ENCODE measurements around the gene AGAP3. TPM values are rescaled to one million over a fixed set of nuclear protein-coding genes. Genes with fewer than 3 reads are reported as not detected.

The AGAP3 gene
- total RNA-seq, 4 donors from 2014 or later: 34.6 to 53.0 (median 47.9) TPM

GRCh38 chr7:151091003-151091402 lies 4.7 kb downstream of the AGAP3 start:
- DNase-seq (ENCODE audit: low spot score): no peak
- ATAC-seq (ENCODE audit: low FRiP score): no peak
- TF ChIP-seq CTCF (IDR thresholded peaks at IDR 0.05): no peak

GRCh38 chr7:151091431-151091830 lies 5.2 kb downstream of the AGAP3 start:
- TF ChIP-seq CTCF (IDR thresholded peaks at IDR 0.05): no peak
- ATAC-seq (ENCODE audit: low FRiP score) (no peak), DNase-seq (ENCODE audit: low spot score) (no peak)

- no peak for ATAC-seq (ENCODE audit: low FRiP score)
- no peak for DNase-seq (ENCODE audit: low spot score)
- TF ChIP-seq CTCF (IDR thresholded peaks at IDR 0.05): no peak
These were observed 5.7 kb downstream of the AGAP3 start for GRCh38 chr7:151091988-151092387.

GRCh38 chr7:151093748-151094147 lies 7.5 kb downstream of the AGAP3 start:
- ATAC-seq (ENCODE audit: low FRiP score) (no peak), DNase-seq (ENCODE audit: low spot score) (no peak)
- no peak for TF ChIP-seq CTCF (IDR thresholded peaks at IDR 0.05)

GRCh38 chr7:151094675-151095074 lies 8.4 kb downstream of the AGAP3 start:
- no peak for TF ChIP-seq CTCF (IDR thresholded peaks at IDR 0.05)
- ATAC-seq (ENCODE audit: low FRiP score): no peak
- no peak for DNase-seq (ENCODE audit: low spot score)

- no peak for DNase-seq (ENCODE audit: low spot score)
- no peak for TF ChIP-seq CTCF (IDR thresholded peaks at IDR 0.05)
- no peak for ATAC-seq (ENCODE audit: low FRiP score)
These were observed 9.0 kb downstream of the AGAP3 start for GRCh38 chr7:151095123-151095797.

GRCh38 chr7:151095828-151096475 lies 9.7 kb downstream of the AGAP3 start:
- ATAC-seq (ENCODE audit: low FRiP score): no peak
- no peak for DNase-seq (ENCODE audit: low spot score)

More at GRCh38 chr7:151095828-151096475, 9.7 kb downstream of the AGAP3 start:
- no peak for TF ChIP-seq CTCF (IDR thresholded peaks at IDR 0.05)

Measured in omental fat pad (tissue), 4 donors.